Dermis blood vessel endothelial cell (primary cell): ENCODE measurements around the gene PHACTR1. TPM values are rescaled to one million over a fixed set of nuclear protein-coding genes. Genes with fewer than 3 reads are reported as not detected.
"Not testable (repeated sequence)": the region's sequence is repeated elsewhere in the genome, so short reads cannot be mapped to it uniquely, and the experiment has no call there.

Experiments
- DNase-seq: peaks from one replicate; pipeline ENCODE4 v3.0.0; 2010
- total RNA-seq: library from RNA; depleted of rRNA; stranded (reverse); fragments of >200 nt; gene quantifications from 2 replicates; pipeline ENCODE4 v1.2.3, GENCODE V29; 2014

PHACTR1 gene
- total RNA-seq, 1 donor from 2014 or later, result 2.4 TPM

DNA sequence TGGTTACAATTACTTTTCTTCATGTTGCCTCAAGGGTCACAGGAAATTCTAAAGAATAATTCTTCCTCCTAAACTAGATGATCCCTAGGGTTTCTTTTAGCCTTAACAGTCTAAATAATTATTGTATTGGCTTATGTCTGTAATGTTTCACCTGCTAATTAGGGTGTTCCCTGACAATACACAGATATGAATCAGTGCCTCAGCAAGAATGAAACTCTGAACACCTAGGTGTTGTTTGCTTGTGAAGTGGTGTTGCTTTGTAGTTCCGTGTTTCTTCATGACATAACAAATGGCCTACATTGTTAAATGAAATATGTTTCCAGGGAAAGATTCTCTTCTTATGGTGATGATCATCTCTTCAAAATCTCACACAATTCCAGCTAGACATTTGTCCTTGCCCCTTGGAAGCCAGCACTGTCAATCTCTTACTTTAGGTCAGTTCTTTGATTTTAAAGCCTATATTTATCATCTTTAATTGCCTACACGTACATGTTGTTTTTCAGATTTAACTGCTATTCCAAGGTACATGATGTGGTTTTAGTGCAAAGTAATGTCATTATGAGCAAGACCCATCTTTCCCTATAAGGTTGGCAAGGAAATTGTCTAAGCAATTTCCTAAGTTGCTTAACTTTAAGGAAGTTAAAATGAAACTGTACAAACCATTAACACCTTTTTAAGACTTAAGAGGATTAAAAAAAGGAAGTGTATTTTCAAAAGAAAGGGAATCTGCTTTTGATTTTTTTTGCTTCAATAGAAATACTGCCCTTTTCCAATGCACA lies 499.9 kb downstream of the PHACTR1 start:
- DNase-seq, result no peak

DNA sequence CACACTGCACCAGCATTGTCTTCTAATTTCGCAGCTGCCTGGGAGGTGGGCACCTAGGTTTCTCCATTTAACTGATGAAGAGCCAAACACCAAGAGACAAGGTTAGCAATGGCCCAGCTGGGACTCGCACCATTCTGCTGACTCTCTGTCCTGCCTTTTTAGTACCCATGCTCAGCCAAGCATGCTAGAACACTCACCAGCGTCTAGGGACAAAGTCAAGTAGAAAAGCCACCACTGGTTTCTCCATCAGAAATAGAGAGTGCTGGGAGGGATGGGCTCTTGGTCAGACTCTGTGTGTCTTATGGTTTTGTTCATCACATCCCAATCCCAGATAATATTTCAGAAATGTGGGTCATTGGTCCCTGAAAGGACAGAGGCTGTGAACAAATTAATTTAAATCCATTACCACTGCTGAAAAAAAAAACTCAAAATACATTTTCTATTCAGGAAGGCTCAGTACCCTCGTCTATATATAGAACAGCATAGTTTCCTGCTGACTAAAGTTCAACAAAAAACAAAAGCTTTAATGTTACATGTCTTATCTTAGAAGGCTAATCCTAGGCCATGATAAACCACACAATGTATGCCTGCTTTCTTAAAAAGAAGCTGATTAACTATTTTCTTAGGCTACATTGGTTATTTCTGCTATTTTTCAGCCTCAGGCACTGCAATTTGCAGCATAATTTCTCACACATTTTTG lies 500.8 kb downstream of the PHACTR1 start:
- peak; percentile 44 for DNase-seq

DNA sequence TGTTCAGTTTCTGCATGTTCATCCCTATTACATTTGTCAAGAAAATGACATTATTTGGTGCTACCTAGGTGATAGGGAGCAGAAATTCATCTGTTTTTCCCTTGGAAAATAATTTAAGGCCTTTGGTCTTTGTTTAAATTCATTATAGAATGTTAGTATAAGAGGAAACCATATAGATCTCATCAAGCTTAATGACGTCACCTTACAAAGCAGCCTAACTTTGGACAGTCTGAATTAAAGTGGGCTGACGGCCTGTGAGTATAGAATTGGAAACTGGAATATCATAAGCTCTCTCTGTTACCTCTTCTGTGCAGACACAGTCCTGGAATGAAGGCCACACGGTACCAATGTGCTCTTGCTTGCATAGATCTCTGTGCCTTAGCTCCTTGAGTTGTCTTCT lies 503.7 kb downstream of the PHACTR1 start:
- no peak for DNase-seq

DNA sequence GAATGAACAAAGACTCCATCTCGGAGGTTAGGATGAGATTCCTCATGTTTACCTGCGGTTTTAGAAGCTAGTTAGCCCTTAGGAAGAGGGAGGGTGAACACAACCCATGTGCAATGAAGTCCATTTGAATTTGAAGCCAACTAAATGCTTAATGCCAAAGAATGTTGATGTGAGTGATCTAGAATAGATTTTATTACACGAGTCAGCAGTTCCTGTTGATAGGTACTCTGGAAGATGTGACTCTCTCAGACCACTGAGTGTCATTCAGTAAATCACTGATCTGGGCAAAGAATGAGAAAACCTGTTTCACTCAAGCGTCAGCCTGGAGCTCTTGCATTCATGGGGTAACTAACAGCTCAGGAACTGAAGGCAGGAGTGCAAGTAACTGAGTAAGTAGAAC lies 505.5 kb downstream of the PHACTR1 start:
- no peak for DNase-seq

GRCh38 chr6:13226071-13226470 lies 509.5 kb downstream of the PHACTR1 start:
- peak; percentile 70 for DNase-seq

DNA sequence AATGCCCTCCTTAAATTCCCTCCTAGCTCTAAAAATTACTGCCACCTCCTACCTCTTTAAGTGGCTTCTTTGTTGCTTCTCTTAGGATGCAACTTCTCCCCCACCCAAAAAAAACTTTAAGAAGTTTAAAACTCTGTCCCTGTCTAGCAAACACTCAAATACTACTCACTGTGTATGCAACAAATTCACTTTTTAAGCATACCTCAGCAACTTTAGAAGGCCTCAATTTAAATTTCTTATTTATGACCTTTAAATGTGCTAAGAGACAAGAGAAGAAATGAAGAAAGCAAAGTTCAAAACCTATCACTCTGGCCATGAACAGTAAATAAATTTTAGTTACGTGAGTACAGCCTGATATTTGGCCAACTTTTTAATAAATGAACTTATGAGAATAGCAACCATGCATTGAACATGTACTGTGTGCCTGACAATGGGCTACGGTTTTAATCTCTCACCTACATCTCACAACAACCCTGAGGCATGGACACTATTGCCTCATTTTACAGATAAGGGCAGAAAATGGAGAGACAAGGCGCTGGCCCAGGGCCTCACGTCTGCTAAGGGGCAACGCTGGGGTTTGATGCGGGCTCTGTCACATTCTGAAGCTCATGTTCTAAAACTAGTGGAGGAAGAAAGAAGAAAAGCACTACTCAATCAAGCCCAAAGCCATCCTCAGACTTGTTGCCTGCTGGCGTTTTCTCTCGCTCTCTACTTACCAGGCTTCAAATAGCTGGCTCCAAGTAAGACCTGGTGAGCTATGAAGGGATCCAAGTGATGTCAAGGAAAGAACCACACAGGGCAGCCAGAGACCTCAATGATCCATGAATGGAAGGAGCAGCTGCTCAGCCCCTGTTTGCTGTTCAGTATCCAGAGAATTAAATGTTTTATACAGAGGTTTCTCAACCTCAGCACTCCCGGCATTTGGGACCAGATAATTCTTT lies 512.0 kb downstream of the PHACTR1 start:
- DNase-seq, result no peak

DNA sequence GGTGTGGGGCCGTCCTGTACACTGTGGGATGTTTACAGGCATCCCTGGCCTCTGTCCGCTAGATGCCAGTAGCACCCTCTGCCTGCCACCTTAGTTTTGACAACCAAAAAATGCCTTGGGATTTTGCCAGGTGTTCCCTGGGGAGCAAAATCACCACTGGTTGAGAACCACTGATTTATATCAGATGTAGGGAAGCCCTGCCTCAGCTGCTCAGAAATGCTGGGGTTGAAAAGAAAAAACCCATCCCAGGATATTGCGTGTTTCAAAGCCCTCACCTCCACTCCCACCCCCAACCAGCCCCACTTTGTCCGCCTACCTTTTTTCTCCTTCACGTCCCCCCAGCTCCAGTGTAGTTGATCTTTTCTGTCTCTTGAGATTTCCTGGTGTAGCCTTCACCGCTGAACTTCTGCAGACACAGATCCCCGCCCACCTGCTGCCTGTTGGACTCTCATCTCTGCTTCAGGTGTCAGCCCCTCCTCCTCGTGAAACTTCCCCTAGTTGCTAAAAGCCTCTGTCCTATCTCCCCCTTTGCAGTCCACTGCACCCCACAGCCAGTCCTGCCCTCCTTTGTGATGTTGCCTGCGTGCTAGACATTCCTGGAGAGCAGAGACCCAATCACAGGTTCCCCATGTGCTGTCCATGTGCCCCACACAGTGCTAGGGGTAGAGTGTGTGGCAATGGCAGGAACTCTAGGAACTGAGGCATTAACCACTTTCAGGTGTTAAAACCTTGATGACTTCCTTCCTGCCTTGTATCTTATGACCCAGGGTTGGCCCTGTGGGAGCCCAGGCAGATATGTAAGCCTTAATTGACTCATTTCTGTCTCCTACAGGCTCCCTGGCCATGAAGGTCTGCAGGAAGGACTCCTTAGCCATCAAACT lies 512.9 kb downstream of the PHACTR1 start:
- no peak for DNase-seq

DNA sequence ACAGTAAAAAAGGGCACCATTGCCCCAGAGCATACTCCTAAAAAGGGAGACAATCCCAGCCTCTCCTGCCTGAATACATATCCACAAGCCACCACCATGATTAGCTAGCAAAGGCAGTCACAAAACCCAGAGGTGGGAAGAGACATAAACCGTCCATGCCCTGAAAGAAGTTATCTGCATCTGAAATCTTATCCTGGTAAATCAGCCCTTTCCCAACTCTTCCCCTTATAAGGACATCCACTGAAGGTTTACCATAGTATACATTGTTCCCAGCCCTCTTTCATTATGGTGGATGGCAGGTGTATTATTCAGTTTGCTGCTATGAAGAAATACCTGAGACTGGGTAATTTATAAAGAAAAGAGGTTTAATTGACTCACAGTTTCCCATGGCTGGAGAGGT lies 516.5 kb downstream of the PHACTR1 start:
- DNase-seq, result no peak

GRCh38 chr6:13234130-13234529 lies 517.6 kb downstream of the PHACTR1 start:
- DNase-seq, result no peak

GRCh38 chr6:13235339-13235738 lies 518.8 kb downstream of the PHACTR1 start:
- no peak for DNase-seq

GRCh38 chr6:13237318-13237717 lies 520.8 kb downstream of the PHACTR1 start:
- no peak for DNase-seq

DNA sequence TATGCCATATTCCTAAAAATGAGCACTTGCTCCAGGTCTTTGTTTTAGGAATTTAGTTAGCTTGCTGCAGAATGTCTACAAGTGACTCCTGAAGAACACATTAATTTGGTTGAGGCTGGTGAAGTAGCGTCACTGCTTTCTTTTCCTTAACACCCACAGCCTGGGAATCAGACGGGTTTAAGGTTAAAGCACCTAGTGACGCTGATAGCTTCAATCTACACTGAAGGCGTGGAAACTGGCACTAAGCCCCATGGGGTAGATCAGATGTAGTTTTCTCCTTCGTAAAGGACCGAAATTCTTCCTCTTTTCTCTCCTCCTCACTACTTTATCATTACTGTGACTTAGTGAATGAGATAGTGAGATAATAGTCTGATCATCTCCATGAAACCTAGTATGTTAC lies 521.5 kb downstream of the PHACTR1 start:
- no peak for DNase-seq

DNA sequence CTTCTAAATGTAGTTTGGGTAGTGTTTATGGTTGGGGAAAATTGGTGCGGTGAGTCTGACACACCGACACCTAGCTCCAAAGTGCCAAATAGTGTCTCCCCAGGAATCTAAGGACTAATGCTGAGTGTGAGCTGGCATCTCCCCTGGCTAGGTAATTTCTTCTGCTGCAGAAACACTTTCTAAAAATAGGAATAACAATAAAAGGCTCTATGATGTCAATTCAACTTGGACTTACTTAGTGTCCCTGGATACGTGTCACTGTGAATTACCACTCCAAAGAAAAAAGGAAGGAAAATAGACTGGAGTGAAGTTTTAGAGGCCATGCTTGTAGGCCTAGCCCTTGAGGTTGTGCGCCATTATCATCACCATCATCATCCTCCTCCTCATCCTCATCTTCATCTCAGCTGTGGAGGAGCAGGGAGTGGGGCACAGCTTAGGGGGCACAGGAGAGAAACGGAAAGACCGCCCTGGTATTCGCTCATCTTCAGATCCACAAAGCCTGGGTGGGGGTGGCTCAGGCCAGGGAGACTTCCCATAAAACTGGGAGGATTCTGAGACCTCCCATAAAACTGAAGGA lies 522.2 kb downstream of the PHACTR1 start:
- DNase-seq, result no peak

DNA sequence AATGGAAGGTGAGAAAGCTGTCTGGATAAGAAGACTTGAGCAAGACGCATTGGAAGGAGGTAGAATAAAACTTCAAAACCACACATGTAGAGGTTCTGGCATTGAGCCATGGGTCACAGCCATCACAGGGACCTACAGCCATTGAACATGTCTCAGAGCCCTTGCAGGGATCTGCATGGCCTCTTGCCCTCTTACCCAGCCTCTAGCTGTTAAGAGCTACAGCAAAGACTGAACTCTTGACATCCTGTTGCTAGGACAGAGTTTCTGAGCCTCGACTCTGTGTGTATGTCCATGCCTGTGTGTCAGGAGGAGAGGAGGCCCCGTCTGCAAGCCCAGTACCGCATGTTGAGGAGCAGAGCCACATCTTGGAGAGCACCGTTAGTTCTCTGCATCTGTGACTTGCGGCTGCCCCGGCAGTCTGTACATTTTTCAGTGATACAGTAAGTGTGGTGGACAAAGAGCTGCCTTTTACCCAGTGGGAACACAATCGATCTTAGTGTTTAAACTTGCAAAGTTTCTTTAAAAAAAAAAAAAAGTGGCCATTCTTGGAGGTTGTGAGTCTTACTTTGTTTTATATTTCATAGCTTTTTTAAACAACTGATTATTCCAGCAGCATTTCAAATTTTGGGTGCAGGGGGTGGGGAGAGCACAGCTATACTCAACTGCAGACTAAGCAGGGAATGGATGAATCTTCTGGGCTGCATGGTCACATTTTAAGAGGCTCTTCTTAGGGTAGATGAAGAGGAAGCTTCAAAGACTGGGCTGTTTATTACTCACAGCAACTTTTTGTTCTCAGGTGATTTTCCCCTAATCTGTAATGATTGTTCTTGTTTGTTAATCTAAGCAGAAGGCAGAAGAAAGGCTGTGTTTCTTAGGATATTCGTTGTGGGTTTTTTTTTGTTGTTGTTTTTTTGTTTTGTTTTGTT lies 523.2 kb downstream of the PHACTR1 start:
- no peak for DNase-seq

GRCh38 chr6:13241364-13241763 lies 524.8 kb downstream of the PHACTR1 start:
- no peak for DNase-seq

DNA sequence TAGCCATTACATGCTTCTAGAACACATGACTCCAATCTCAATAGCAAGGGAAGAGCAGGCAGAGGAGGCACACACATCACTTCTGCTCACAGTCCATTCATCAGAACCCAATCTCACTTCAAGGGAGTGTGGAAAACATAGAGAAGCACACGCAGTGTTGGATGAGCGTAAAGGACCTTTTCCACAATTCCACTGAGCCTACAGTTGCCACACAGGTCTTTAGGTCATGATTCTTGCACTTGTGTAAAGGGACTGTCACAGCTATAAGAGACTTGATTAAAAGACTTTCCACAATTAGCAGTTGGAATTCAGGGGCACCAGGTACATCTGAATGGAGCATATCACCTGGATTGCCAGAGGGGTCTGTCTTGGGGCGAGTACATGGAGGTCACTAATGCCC lies 525.6 kb downstream of the PHACTR1 start:
- DNase-seq, result no peak

DNA sequence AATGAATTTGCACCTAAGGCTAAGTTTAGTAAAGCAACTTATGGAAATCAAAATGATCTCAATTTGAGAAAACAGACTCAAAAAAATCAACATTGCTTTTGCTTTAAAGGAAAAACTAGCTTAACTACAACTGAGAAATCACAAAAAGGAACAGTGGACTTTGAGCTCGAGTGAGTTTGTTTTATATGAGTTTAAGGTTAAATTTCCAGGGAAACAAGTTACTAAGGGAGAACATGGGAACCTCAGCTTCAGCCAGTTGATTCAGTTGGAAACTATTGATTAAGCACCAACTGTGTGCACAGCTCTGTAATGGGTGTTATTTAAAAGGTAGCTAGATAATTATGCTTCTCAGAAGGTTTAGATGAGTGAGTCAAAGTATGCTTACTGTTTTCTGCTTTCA lies 526.0 kb downstream of the PHACTR1 start:
- DNase-seq, result no peak

DNA sequence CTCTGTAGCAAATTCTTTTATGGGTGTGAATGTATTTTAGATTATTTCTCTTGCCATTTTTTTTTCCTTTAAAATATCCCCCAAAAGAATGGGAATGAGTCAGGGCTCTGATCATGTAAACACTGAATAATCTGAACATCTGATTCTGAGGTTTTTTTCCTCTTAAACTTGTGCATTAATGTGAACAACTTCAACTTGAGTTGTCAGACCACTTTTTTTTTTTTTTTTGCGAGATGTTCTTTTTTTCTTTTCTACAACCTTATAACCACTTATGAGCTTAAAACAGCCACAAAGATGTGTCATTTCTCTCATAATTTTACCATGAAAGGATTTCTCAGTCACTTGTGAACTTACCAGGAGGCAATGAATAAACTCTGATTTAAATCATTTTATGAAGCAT lies 526.5 kb downstream of the PHACTR1 start:
- DNase-seq, result no peak

DNA sequence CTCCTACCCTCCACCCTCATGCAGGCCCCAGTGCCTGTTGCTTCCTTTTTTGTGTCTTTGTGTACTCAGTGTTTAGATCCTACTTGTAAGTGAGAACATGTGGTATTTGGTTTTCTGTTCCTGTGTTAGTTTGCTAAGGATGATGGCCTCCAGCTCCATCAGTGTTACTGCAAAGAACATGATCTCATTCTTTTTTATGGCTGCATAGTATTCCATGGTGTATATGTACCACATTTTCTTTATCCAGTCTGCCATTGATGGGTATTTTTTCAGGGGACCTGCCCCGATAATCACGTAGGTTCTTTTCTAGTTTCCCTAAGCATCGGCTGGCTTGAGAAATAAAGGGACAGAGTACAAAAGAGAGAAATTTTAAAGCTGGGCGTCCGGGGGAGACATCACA lies 527.2 kb downstream of the PHACTR1 start:
- DNase-seq, result not testable (repeated sequence)

GRCh38 chr6:13247627-13248026 lies 531.1 kb downstream of the PHACTR1 start:
- DNase-seq, result no peak

DNA sequence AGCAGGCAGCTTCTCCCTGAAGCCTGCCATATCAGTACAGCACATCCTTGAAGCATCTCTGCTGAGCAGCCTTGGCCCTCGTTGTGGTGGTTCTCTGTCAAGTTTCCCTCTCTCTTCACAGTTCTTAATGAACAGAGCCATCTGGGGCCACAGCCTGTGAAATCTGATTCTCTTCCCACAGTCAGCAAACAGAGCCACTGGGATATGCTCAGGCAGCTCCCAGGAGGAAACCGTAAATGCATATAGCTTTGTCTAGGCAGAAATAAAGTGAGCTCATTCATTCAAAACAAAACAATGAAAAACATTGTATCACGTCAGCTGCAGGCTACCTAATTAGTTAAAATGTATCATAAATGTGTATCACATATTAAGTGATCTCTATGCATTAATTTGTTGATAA lies 531.5 kb downstream of the PHACTR1 start:
- DNase-seq, result peak; percentile 70
